GM12878 (cell line): Measurements from ENCODE around the gene MGAT1. TPM values are rescaled to one million over a fixed set of nuclear protein-coding genes. Genes with fewer than 3 reads are reported as not detected.
A peak's percentile ranks its signal among the peaks of the same experiment; 100 is the strongest.

Experiments used
- ATAC-seq: fragments of 200-7000 bp; cut with Tn5 transposase; 3 replicates; pipeline ENCODE4 v1.9.1; 2020; ENCODE audit warnings: mild to moderate bottlenecking, moderate library complexity
- BruUV-seq: library from RNA; stranded (reverse); fragments of 400-500 nt; replicated peaks from 2 replicates; lab custom pipeline; 2021; lab: Mats Ljungman, UMichigan
- CTCF ChIA-PET: fragments of 300-600 bp; sonication (Branson Sonifier 250); formaldehyde crosslinking; extraction: SDS; loops from one replicate; lab custom pipeline; 2021; ENCODE audit warnings: inconsistent platforms; lab: Yijun Ruan, JAX
- POLR2A ChIA-PET: fragments of 350-600 bp; formaldehyde crosslinking; extraction: SDS; loops from one replicate; lab custom pipeline; 2021; ENCODE audit warnings: inconsistent platforms; lab: Charles Lee
- RAD21 ChIA-PET: fragments of 300-600 bp; sonication (Branson Sonifier 250); formaldehyde crosslinking; loops from one replicate; lab custom pipeline; 2023; ENCODE audit warnings: antibody characterized with exemption; ENCODE audit not compliant: unreplicated experiment; lab: Charles Lee
- SMC1A ChIA-PET: fragments of 300-600 bp; sonication (Branson Sonifier 250); formaldehyde crosslinking; loops from one replicate; lab custom pipeline; 2023; ENCODE audit not compliant: unreplicated experiment, uncharacterized antibody; lab: Charles Lee
- DNase-seq: peaks from one replicate; pipeline ENCODE4 v3.0.0-alpha.2; 2011; ENCODE audit warnings: low read depth, low spot score
- FAIRE-seq: peaks from 3 replicates; lab custom pipeline; 2011; peaks lifted over from hg19 to GRCh38; lab: Jason Lieb, UNC
- H2AFZ ChIP-seq: 2 replicates; pipeline ENCODE4 v1.6.0; 2011; ENCODE audit warnings: low read depth, low read length, control low read depth; ENCODE audit not compliant: control insufficient read depth
- H3K27ac ChIP-seq: 2 replicates; pipeline ENCODE4 v1.5.1; 2011; ENCODE audit warnings: control low read depth; ENCODE audit not compliant: control insufficient read depth, insufficient read depth
- H3K27me3 ChIP-seq, 2 experiments: replicated peaks in 1 of 2; 2 replicates each; pipeline versions ENCODE4 v1.6.0 to v1.6.1; 2011; ENCODE audit warnings: low read length in 1 of 2; ENCODE audit not compliant: control insufficient read depth in 2 of 2, insufficient read depth in 2 of 2
- H3K36me3 ChIP-seq, 2 experiments: 2 replicates each; pipeline ENCODE4 v1.5.1; 2011; ENCODE audit warnings: low read length in 1 of 2; ENCODE audit not compliant: control insufficient read depth in 2 of 2, insufficient read depth in 2 of 2
- H3K4me1 ChIP-seq: 2 replicates; pipeline ENCODE4 v1.6.1; 2011; ENCODE audit warnings: mild to moderate bottlenecking, low read length, moderate library complexity, mixed read lengths; ENCODE audit not compliant: control insufficient read depth, insufficient read depth
- H3K4me2 ChIP-seq: 2 replicates; pipeline ENCODE4 v1.6.0; 2011; ENCODE audit warnings: control low read depth; ENCODE audit not compliant: control insufficient read depth, insufficient read depth
- H3K4me3 ChIP-seq: fragments of 200-600 bp; sonication (generic); 2 replicates; pipeline ENCODE4 v1.5.1; 2016
- H3K79me2 ChIP-seq: 2 replicates; pipeline ENCODE4 v1.6.0; 2011; ENCODE audit warnings: low read length; ENCODE audit not compliant: control insufficient read depth, insufficient read depth
- H3K9ac ChIP-seq: 2 replicates; pipeline ENCODE4 v1.8.0; 2011; ENCODE audit warnings: low read length, control low read depth, mixed read lengths; ENCODE audit not compliant: control insufficient read depth, insufficient read depth
- H3K9me3 ChIP-seq: replicated peaks from 3 replicates; pipeline ENCODE4 v1.5.1; 2011; ENCODE audit warnings: mild to moderate bottlenecking, low read length; ENCODE audit not compliant: control insufficient read depth, insufficient read depth
- H4K20me1 ChIP-seq: 2 replicates; pipeline ENCODE4 v1.6.0; 2011; ENCODE audit not compliant: control insufficient read depth, insufficient read depth
- BACH1 ChIP-seq: fragments of 450-650 bp; IDR thresholded peaks from 2 replicates; pipeline ENCODE4 v1.6.1; 2017; ENCODE audit warnings: mild to moderate bottlenecking, borderline replicate concordance
- IKZF1 ChIP-seq: fragments of 450-650 bp; conservative IDR thresholded peaks from 2 replicates; pipeline ENCODE4 v1.6.1; 2017; ENCODE audit warnings: antibody characterized with exemption, mild to moderate bottlenecking
- IKZF2 ChIP-seq, 2 experiments: fragments of 450-650 bp; IDR thresholded peaks; 2 replicates each; pipeline ENCODE4 v1.6.1; 2017; ENCODE audit warnings: mild to moderate bottlenecking in 2 of 2, moderate library complexity in 2 of 2
- LARP7 ChIP-seq: fragments of 450-650 bp; IDR thresholded peaks from 2 replicates; pipeline ENCODE4 v1.6.1; 2017; ENCODE audit warnings: mild to moderate bottlenecking
- MXI1 ChIP-seq: fragments of 150-350 bp; IDR thresholded peaks from 2 replicates; pipeline ENCODE4 v1.6.1; 2011; ENCODE audit warnings: low read depth, mild to moderate bottlenecking, inconsistent platforms, low read length, improper control_type of control experiment
- WGBS: methylation state at CpG from one replicate; pipeline ENCODE4 v1.1.6; 2016; ENCODE audit warnings: low lambda C conversion rate; ENCODE audit not compliant: insufficient replicate concordance, insufficient coverage; ENCODE audit errors: missing lambda C conversion rate; 5-methylcytosine and 5-hydroxymethylcytosine counted together
- in situ Hi-C: fragments of 300-500 bp; cut with MboI; formaldehyde crosslinking; loops from 9 replicates; pipeline ENCODE4 v1.14.3; 2018; ENCODE audit warnings: mixed read lengths
- intact Hi-C: fragments of 100-400 bp; cut with micrococcal nuclease; formaldehyde crosslinking; loops from one replicate; pipeline ENCODE4 v1.14.2; 2022; ENCODE audit not compliant: unreplicated experiment
- polyA plus RNA-seq, 11 experiments: library from polyadenylated mRNA; depleted of rRNA in 4 of 11; unstranded in 6 of 11; stranded (reverse) in 5 of 11; fragments of >200 nt; fragmentation: Nextera tagmentation in 4 of 11; fragmentation: Illumina TruSeq in 1 of 11; extraction: Ambion mirVana in 4 of 11; extraction: Trizol in 1 of 11; gene quantifications; 1 replicate in 1 of 11; 2 replicates in 10 of 11; pipeline versions ENCODE4 v1.2.1 to v1.2.3, GENCODE V29; 2011 to 2016; ENCODE audit warnings: inconsistent platforms in 2 of 11, missing spikeins in 2 of 11, low read depth in 1 of 11
- total RNA-seq, 4 experiments: library from RNA; depleted of rRNA in 3 of 4; stranded (reverse); fragments of >200 nt in 3 of 4; fragmentation: Illumina TruSeq in 1 of 4; extraction: Trizol in 1 of 4; gene quantifications; 2 replicates each; pipeline versions ENCODE4 v1.2.1 to v1.2.3, GENCODE V29; 2013 to 2021
- TF ChIP-seq, protein P1 (sequence below): IDR thresholded peaks from 2 replicates; pipeline ENCODE4 v1.6.1; 2012; ENCODE audit warnings: low read length, inconsistent platforms

The MGAT1 gene
- total and polyA plus RNA-seq, 10 of the 15 experiments (the other 5 are each of a cell fraction or from before 2014, with no cell fraction given): 3.1 to 88.4 (median 62.7) TPM

- TF ChIP-seq, protein P1, sequence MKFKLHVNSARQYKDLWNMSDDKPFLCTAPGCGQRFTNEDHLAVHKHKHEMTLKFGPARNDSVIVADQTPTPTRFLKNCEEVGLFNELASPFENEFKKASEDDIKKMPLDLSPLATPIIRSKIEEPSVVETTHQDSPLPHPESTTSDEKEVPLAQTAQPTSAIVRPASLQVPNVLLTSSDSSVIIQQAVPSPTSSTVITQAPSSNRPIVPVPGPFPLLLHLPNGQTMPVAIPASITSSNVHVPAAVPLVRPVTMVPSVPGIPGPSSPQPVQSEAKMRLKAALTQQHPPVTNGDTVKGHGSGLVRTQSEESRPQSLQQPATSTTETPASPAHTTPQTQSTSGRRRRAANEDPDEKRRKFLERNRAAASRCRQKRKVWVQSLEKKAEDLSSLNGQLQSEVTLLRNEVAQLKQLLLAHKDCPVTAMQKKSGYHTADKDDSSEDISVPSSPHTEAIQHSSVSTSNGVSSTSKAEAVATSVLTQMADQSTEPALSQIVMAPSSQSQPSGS: no peak
- no peak for TF ChIP-seq BACH1
- no peak for TF ChIP-seq LARP7
Measured at GRCh38 chr5:180807654-180808414, 5.2 kb upstream of the MGAT1 start (continued).

GRCh38 chr5:180807046-180807445 is 4.4 kb upstream of the MGAT1 start:
- ATAC-seq (no peak), DNase-seq (no peak), FAIRE-seq (no peak)
- Histone ChIP-seq H3K4me3 (peak overlapping the region; percentile 97), H2AFZ (no peak overlapping the region), H3K79me2 (peaks cover 77% of the 10 kb centered on the region), H3K9me3 (no peaks in the 10 kb centered on the region), H3K9ac (peak overlapping the region; percentile 90), H3K36me3 (no peaks in the 10 kb centered on the region; a peak in 1 of 4 replicates), H3K4me2 (peak overlapping the region; percentile 79), H3K27me3 (no peaks in the 10 kb centered on the region), H4K20me1 (no peaks in the 10 kb centered on the region), H3K27ac (peak overlapping the region; percentile 94), H3K4me1 (peaks cover 24% of the 10 kb centered on the region)
- 92% methylated on average over 1 of the region's 1 CpG for WGBS
- in situ Hi-C loops: loop anchor here (25.0 kb wide), 1 partner anchor 995 kb away; the partner anchor contains the start of genes MGAT4B and SQSTM1
- no TSS peak for BruUV-seq
- intact Hi-C loops: loop anchor here (5.0 to 10.0 kb wide), 2 partner anchors 348 to 365 kb away; no protein-coding TSS in a partner anchor
- SMC1A ChIA-PET: interaction anchor here (1.2 to 3.1 kb wide), 4 partner anchors 19 to 60 kb away, joined by 3 to 13 read pairs (median 6); no protein-coding TSS in a partner anchor
- CTCF ChIA-PET: interaction anchor here (0.9 to 2.4 kb wide), 6 partner anchors 11 to 361 kb away, joined by 3 to 14 read pairs (median 5); no protein-coding TSS in a partner anchor
- POLR2A ChIA-PET: interaction anchor here (0.9 to 2.9 kb wide), 3 partner anchors 10 to 53 kb away, joined by 5 to 11 read pairs (median 10); no protein-coding TSS in a partner anchor
- RAD21 ChIA-PET: interaction anchor here (0.7 to 1.4 kb wide), 7 partner anchors 18 to 170 kb away, joined by 3 to 4 read pairs (median 3); no protein-coding TSS in a partner anchor
- 0 out of 2 replicates have a peak, but pooled peaks have one; percentile 21 for TF ChIP-seq IKZF1
- no peak for TF ChIP-seq MXI1
- peak in 1 of 2 experiments; percentile 33; a peak in 1 of 4 replicates for TF ChIP-seq IKZF2 (IDR thresholded peaks at IDR 0.05)
- TF ChIP-seq, all 136 proteins: peak for 2
